HPDE6-E6E7 (cell line): ENCODE results near the gene RNF31.

Source experiments
- DNase-seq: peaks from one replicate; pipeline ENCODE4 v3.0.0; 2011; ENCODE audit warnings: missing footprints; ENCODE audit errors: extremely low spot score

The RNF31 gene

DNA sequence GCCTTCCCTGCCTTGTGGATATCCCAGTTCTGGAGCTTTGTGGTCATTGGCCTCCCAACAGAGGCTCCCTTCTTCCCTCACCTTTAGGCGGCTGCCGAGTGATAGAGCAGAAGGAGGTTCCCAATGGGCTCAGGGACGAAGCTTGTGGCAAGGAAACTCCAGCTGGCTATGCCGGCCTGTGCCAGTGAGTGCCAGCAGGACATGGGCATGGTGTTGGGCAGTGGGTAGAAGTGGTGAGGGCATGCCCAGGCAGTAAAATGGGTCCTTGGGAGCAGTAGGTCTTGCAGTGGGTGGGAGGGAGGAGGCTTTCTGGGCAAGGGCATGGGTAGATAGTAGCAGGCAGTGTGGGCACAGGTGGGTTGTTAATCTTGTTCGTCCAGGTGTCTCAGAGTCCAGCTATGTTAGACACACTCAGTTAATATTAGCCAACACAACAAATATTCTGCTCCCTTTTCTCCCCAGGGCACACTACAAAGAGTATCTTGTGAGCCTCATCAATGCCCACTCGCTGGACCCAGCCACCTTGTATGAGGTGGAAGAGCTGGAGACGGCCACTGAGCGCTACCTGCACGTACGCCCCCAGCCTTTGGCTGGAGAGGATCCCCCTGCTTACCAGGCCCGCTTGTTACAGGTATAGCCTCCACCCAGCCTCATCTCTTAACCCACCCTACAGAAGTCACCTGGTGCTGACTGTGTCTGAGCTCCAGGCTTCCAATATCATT is 12.6 kb downstream of the RNF31 start:
- DNase-seq = no peak

GRCh38 chr14:24160499-24160849 is 13.2 kb downstream of the RNF31 start:
- DNase-seq = no peak

DNA sequence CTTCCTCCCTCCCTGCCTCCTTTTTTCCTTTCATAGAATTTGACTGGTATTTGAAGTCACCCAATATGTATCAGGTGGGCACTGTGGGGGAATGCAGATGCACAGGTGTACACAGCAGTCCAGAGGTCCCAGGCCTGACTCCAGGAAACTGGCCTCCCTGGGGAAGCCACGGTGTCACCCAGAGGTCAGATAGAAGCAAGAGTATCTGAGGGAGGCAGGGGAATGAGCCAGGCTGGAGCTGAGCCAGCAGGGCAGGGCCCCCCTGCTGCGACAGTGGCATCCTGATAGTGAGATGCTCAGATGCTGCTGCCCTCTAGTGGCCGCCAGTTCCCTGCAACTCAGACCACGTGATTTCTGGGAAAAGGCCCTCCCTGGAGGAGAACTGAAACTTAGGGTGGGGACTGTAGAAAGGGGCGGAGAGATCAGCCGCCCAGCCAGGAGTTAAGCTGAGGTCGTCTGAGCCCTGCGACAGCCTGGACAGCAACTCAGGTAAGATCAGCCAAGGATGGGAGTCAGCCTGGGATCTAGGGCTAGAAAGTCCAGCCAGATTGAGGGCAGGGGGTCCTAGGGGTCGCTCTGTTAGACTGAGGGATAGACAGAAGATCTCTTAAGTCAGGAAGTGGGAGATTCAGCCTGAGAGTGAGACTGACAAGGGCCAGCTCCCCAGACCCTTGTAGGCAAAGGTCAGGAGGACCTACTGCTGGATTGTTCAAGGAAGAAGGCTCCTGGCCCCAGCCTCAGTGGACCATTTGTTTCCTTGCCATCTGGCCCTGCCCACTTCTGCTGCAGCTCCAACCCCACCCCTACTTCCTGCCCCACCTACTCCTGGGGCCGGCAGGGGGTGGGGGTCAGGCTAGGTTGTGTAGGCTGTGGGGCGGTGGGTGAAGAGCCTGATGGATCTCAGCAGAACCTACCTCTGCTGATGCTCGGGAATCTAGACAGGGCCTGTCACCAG is 13.8 kb downstream of the RNF31 start, which contains the start of gene IRF9:
Gene IRF9 (plus strand): TSS at position 416 of the 955 bp plus-strand sequence. CDS start 880 bp downstream, outside the sequence.
- DNase-seq = peak; percentile 94

GRCh38 chr14:24162093-24162492 is 14.8 kb downstream of the RNF31 start:
- no peak for DNase-seq

- DNase-seq = no peak
Observed at GRCh38 chr14:24164518-24164991, 17.3 kb downstream of the RNF31 start.

DNA sequence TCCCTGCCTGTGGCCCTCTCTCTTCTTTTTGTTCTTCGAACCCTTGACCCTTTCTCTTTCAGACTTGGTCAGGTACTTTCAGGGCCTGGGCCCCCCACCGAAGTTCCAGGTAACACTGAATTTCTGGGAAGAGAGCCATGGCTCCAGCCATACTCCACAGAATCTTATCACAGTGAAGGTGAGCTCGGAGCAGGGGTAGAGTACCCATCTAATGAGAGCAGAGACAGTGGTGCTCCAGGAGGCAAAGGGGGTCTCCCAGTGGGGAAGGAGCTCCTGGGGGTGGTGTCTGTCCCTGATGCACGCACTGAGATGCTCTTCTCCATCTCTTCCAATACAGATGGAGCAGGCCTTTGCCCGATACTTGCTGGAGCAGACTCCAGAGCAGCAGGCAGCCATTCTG is 18.5 kb downstream of the RNF31 start:
- no peak for DNase-seq

DNA sequence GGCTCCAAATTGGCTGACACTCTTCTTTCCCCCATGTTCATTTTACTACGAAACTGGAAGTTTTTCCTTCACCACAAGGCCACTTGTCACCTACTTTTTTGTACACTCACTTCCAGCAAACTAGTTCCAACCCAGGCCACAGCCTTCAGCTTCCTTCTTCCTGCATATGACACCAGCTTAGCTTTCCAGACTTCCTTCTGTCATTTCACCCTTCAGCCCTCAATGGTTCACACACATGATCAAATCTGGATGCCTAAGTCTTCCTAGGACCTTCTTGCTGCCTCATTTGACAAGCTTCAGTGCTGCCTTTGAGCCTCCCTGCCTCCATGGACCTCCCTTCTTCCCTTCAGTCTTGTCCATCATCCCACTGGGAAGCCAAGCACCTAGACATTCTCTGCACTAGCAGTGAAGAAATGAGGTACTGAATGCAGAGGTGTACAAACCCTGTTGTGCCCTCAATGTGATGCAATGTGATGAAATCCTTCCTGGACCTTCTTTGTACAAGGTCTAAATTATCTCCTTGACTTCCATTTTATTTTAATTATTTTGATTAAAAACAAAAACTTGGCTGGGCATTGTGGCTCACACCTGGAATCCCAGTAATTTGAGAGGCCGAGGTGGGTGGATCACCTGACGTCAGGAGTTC is 20.3 kb downstream of the RNF31 start:
- no peak for DNase-seq

- no peak for DNase-seq
Observed at GRCh38 chr14:24171422-24172260, 24.3 kb downstream of the RNF31 start, which contains the start of gene REC8. Gene REC8, plus strand, starts transcription at chr14:24172080. Its CDS starts 473 bp downstream, at chr14:24172553.

DNA sequence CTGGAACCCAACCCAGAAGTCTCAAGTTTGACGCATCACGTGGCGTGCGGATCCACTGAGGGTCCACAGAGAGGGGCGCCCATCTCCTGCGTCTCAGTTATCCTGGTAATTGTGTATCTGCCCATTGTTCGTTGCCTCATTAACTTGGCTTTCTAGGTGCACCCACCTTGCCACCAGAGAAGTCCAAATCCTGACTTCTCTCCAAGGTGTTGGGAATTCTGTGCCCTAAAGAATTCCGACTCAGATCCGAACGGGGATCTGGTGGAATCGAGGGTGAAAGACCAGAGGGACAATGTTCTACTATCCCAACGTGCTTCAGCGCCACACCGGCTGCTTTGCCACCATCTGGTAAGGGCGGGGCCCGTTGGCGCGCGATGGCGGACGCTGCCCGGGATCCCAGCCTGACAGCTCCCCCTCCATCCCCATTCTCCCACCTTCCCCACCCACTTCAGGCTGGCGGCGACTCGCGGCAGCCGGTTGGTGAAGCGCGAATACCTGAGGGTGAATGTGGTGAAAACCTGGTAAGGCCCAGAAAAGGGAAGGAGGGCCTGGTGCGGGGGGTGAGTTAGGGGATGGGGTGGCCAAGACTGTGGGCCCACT is 25.1 kb downstream of the RNF31 start:
- no peak for DNase-seq

GRCh38 chr14:24172871-24173281 is 25.6 kb downstream of the RNF31 start:
- DNase-seq = no peak

DNA sequence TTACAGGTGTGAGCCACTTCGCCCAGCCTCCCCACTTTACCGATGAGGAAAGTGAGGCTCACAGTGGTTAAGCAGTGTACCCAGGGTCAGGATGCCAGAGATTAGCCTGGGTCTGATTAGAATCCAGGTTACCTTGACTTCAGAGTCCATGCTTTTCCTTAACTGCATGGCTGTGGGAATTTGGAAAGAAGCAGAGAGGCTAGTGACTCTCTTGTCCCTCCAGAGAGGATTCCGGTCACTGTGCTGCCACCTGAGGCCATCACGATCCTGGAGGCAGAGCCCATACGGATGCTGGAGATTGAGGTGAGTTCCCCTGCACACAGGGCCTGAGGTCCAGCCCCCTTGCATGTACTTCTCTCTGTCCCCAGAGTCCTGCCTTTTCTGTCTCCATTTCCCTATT is 29.3 kb downstream of the RNF31 start:
- no peak for DNase-seq

DNA sequence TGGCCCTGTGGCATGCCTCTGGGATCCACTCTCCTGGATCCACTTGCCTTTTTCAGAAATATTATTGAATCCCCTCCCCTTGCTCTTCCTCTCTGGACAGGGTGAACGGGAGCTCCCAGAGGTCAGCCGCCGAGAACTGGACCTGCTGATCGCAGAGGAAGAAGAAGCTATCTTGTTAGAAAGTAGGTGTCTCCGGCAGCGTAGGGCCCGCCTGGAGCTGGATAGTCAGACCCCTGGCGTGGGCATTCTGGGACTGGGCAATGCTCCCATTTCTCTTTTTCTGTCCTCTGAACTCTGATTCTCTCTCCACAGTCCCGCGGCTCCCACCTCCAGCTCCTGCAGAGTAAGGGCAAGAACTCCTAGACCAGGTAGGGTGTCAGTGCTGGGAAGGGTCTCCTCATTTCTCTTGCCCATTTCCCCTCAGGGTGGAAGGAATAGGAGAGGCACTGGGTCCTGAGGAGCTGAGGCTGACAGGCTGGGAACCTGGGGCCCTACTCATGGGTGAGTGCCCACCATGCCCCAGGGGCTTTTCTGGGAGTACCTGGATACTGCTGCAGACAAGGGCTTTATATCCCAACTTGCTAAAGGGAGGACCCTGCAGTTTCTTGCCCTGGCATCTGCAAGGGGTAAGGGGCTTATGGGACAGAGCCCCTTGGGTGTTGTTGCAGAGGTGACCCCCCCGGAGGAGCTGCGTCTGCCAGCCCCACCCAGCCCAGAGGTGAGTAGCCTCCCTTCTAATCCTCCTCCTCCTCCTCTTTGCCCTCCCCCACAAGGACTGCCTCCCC is 29.9 kb downstream of the RNF31 start:
- no peak for DNase-seq

GRCh38 chr14:24177891-24178290 is 30.6 kb downstream of the RNF31 start:
- DNase-seq = no peak

GRCh38 chr14:24178399-24179178 is 31.3 kb downstream of the RNF31 start:
- no peak for DNase-seq

DNA sequence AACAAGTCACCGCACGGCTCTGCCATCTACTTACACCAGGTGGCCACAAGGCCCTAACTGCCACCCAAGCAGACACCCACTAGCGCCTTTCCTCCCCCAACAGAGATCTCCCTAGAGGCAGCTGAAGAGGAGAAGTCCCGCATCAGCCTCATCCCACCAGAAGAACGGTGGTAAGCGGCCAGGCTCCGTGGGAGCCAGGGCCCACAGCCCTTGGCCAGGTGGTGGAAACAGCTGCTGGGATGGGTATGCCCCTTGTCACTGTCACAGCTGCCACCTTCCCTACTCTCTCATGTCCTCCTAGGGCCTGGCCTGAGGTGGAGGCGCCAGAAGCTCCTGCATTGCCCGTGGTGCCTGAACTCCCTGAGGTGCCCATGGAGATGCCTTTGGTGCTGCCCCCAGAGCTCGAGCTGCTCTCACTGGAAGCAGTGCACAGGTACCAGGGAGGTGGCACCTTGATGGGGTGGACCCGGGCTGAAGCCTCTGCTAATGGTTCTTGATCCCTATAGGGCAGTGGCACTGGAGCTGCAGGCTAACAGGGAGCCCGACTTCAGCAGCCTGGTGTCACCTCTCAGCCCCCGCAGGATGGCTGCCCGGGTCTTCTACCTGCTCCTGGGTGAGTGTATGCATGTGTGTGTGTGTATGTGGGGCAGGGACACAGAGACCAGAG is 32.1 kb downstream of the RNF31 start:
- DNase-seq = no peak

DNA sequence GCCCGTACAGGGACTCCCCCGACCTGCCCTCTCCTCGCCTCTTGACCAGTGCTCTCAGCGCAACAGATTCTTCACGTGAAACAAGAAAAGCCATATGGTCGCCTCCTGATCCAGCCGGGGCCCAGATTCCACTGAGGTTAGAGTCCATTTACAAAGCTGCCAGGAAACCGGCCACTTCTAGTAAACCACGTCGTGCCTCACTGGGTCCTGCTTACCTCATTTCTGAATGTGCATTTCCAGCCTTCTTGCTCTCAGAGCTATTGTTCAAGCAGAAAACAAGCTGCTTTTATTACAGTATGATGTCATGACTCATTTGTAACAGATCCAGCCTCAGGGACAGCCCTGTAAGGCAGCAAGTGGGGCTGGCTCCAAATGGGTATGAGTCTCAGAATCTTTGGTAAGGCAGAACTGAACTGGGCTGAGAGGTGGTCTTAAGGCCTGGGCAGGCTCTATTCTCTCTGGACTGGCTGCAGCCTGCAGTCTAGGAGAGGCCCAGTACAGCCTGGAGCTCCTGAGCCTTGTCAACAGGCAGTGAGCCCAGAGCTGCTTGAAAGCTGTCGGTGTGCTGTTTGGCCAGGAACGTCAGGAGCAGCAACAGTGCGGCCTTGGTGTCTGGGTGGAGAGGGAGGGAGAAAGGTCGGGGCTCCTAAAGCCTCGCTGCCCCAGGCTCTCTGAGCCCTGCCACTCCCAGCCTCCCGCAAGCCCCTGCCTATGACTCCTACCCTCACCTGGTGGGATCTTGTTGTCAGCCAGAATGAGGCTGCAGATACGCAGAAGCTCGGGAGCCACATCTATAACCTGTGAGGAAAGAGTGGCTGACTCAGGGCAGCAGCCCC is 32.9 kb downstream of the RNF31 start:
- no peak for DNase-seq

DNA sequence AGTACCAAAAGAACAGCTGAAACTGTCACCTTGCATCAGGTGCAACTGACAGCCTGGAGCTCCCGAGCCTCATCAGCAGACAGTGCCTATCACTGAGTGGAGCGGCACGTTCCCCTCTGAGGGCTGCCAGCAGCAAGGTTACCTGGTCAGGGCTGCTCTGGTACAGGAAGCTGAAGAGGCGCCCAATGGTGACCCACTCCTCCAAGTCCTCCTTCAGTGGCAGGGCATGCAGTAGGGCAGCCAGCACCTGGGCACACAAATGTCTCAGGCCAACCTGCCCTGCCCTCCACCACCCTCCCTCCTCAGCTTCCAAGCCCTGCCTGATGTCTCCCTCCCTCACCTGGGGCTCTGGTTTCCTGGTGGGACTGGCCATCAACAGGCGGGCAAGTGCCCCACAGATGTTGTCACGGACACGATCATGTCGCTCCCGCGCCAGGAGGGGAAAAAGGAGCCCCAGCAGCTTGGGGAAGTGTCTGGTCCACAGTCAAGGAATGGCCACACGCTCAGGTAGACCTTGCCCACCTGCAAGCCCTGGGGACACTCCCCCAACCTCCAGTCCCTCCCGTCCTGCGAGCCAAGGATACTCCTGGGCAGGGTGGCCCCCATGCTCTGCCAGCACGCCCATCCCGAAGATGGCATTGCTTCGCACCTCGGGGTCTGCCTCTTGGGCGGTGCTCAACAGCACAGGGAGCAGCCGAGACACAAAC is 34.2 kb downstream of the RNF31 start:
- DNase-seq = no peak
